ENCODE data around the gene WNK2.

The WNK2 gene

DNA sequence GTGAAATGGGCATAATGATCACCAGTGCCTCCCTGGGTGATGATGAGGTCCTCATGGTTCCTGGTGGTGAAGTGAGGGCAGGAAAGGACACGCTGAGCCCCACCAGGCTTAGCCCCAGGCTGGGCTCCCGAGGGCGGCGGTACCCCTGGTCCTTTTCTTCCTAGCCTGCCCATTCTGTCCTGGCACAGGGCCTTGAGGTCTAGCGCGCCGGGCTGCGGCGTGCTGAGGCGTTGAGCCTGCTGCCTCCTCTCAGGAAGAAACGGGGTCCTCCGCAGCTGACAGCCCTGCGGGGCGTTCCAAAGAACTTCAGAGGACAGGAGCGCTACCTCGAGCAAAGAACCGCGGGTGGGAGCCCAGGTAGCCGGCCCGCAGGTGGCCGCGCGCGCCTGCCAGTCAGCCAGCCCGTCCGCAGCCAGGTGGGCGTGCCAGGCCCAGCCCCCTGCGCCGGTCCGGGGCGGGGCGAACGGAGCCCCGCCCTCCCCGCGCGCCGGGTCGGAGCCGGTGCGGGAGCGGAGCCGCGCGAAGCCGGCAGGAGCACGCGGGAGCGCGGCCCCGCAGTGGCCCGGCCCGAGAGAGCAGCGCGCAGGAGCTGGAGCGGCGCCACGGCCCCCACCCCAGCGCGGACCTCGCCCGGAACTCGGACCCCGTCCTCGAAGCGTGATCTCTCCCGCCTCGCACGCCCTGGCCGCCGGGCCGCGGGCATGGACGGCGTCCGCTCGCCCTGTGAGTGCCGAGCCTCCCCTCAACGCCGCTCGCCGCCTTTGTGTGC is at the start of gene WNK2:
Gene WNK2 (plus strand): TSS at position 477 of the 769 bp plus-strand sequence. CDS start 791 bp downstream, outside the sequence.
- TF ChIP-seq, protein P1, sequence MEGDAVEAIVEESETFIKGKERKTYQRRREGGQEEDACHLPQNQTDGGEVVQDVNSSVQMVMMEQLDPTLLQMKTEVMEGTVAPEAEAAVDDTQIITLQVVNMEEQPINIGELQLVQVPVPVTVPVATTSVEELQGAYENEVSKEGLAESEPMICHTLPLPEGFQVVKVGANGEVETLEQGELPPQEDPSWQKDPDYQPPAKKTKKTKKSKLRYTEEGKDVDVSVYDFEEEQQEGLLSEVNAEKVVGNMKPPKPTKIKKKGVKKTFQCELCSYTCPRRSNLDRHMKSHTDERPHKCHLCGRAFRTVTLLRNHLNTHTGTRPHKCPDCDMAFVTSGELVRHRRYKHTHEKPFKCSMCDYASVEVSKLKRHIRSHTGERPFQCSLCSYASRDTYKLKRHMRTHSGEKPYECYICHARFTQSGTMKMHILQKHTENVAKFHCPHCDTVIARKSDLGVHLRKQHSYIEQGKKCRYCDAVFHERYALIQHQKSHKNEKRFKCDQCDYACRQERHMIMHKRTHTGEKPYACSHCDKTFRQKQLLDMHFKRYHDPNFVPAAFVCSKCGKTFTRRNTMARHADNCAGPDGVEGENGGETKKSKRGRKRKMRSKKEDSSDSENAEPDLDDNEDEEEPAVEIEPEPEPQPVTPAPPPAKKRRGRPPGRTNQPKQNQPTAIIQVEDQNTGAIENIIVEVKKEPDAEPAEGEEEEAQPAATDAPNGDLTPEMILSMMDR (IDR thresholded peaks at IDR 0.05; ENCODE audit: low read depth, low read length, missing control alignments), result no peak
- DNase-seq (ENCODE audit: low read depth), result no peak
- H3K4me3 ChIP-seq (ENCODE audit: low read depth, low read length), result no peak within 1 kb of the TSS; the same call in 1 of the 2 replicates

DNA sequence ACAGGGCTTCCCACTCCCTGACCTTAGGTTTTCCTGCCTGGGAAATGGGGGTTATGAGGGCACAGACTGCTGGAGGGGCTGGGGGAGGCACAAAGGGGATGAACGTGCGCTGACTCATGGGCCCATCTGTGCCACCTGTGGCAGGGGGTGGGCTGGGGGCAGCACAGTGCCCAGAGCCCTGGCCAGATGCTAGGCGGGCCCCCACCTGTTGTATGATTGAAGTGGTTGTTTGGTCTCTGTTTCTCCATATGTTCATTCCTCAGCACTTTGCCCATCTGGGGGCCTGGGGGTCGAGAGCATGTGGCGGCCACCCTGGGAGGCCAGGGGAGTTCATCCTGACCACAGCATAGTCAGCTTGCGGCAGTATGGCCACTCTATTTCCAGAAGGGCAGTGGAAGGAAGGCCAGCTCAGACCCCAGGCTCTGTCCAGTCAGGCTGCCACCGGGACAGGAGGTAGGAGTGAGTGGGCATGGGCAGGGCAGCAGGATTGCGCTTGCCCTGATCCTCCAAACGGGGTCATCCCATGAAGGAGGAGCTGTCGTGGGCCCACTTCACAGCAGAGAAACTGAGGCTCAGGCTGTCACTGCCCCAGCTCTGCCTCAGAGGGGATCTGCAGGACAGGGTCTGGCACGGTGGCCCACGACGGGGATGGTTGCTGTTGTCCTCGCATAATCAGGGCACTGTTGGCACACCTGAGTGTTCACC is 49.0 kb upstream of the WNK2 start:
- TF ChIP-seq, protein P1 (IDR thresholded peaks at IDR 0.05; ENCODE audit: low read depth, low read length, missing control alignments), result no peak
- DNase-seq (ENCODE audit: low read depth), result no peak
- H3K4me3 ChIP-seq (ENCODE audit: low read depth, low read length), result peak overlapping the region; percentile 72

DNA sequence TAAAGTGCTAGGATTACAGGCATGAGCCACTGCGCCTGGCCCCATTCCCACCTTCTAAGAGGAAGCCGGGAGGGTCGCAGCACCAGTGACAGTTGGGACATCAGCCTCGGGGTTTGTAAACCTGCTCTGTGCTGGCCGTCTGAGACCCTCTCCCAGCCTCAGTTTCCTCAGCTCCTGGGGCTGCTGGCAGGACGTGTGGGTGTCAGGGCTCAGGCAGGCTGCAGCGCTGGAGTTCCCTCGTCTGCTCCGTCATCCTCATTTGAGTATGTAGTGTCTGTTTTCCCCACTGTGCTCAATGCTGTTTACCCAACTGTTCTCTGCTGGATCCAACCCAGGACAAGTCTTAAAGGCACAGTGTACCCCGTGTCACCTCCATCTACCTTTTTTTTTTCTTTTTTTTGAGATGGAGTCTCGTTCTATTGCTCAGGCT is 47.9 kb upstream of the WNK2 start:
- H3K4me3 ChIP-seq (ENCODE audit: low read depth, low read length), result no peak overlapping the region
- TF ChIP-seq, protein P1 (IDR thresholded peaks at IDR 0.05; ENCODE audit: low read depth, low read length, missing control alignments), result no peak
- DNase-seq (ENCODE audit: low read depth), result no peak

DNA sequence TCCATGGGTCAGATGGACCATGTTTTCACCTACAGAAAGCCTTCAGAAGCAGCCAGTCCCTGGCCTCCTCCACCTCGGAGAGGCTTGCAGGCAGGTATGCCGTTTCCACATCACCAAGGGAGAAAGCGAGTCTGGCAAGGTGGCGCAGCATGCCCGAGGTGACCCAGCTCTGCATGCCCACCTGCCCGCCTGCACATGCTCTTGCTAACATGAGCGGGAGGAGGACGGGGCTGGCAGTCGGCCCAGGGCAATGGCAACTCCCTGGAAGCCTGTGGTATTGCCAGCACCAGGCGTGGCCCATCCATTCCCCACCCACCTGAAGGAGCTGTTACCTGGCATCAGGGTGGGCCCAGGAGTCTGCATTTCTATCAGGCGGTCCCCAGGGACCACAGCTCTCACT is 46.6 kb upstream of the WNK2 start:
- DNase-seq (ENCODE audit: low read depth), result no peak
- TF ChIP-seq, protein P1 (IDR thresholded peaks at IDR 0.05; ENCODE audit: low read depth, low read length, missing control alignments), result no peak
- H3K4me3 ChIP-seq (ENCODE audit: low read depth, low read length), result no peak overlapping the region

- no peak overlapping the region for H3K4me3 ChIP-seq (ENCODE audit: low read depth, low read length)
- TF ChIP-seq, protein P1 (IDR thresholded peaks at IDR 0.05; ENCODE audit: low read depth, low read length, missing control alignments), result no peak
- DNase-seq (ENCODE audit: low read depth), result no peak
These were observed 45.7 kb upstream of the WNK2 start for GRCh38 chr9:93138171-93138764.

DNA sequence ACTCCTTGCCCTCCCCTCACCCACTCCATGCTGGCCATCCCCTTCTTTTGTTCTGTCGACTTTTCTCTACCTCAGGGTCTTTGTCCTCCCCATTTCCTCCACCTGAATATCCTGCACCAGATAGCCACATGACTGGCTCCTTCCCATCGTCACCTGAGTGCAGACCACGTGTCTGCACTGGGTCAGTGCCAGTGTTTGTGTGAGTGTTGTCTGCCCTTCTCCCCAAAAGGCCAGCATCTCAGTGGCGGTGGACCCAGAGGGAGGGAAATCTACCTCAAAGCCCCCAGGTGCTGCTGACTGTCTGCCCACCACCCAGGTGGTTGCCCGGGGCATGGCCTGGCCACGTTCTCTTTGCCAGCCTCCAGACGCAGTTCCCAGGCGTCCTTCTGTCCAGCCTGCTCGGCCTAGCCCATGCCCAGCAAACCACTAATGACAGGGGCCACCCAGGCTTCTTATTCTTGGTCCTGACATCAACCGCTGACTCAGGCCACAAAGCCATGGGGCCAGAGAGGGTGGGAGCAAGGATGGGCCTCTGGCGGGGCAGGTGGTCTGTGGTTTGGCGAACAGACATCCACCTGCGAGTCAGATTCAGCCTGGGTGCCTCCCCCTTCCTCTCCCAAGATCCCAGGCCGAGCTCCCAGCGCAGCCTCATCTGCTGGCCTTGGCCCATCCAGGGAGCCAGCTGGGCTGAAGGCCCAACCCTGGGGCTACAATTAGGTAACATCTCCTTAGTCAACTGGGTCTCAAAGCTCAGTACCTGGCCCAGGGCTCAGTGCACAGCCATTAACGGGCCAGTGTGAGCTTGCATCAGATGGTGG is 44.4 kb upstream of the WNK2 start:
- DNase-seq (ENCODE audit: low read depth), result no peak
- TF ChIP-seq, protein P1 (IDR thresholded peaks at IDR 0.05; ENCODE audit: low read depth, low read length, missing control alignments), result no peak
- no peak overlapping the region for H3K4me3 ChIP-seq (ENCODE audit: low read depth, low read length)

Data from GM12864 (cell line).